Ovary (tissue), 9 donors: ENCODE measurements around the gene CPE. TPM values are rescaled to one million over a fixed set of nuclear protein-coding genes. Genes with fewer than 3 reads are reported as not detected.

Source experiments
- DNase-seq, 5 donors: peaks; one replicate each; pipeline ENCODE4 v3.0.0-alpha.2; 2019 to 2020
- H3K27ac ChIP-seq, 2 donors: fragments of 200-600 bp; one replicate each; pipeline versions ENCODE4 v1.5.1 to v1.8.0; 2019 to 2022
- H3K27me3 ChIP-seq: fragments of 200-600 bp; one replicate; pipeline ENCODE4 v1.8.0; 2022
- H3K36me3 ChIP-seq: fragments of 200-600 bp; sonication (generic); one replicate; pipeline ENCODE4 v1.5.1; 2019
- H3K4me1 ChIP-seq: one replicate; pipeline ENCODE4 v1.8.1; 2013; ENCODE audit warnings: mild to moderate bottlenecking, moderate library complexity; ENCODE audit not compliant: insufficient read depth
- H3K4me3 ChIP-seq: fragments of 200-600 bp; sonication (generic); one replicate; pipeline ENCODE4 v1.5.1; 2017
- H3K9me3 ChIP-seq, 2 donors: fragments of 200-600 bp in 1 of 2; sonication (generic) in 1 of 2; one replicate each; pipeline versions ENCODE4 v1.5.1 to v1.8.1; 2013 to 2019; ENCODE audit warnings: mild to moderate bottlenecking in 1 of 2, moderate library complexity in 1 of 2
- EP300 ChIP-seq: sonication (generic); formaldehyde crosslinking; IDR thresholded peaks from one replicate; pipeline ENCODE4 v1.6.1; 2017; ENCODE audit warnings: antibody characterized with exemption
- POLR2A ChIP-seq: fragments of 450-650 bp; IDR thresholded peaks from one replicate; pipeline ENCODE4 v1.6.1; 2017; ENCODE audit warnings: antibody characterized with exemption, mild to moderate bottlenecking, moderate library complexity
- WGBS, 3 donors: extraction: QIAGEN DNeasy Blood & Tissue Kit in 1 of 3; methylation state at CpG; one replicate each; pipeline versions ENCODE4 v1.1.5 to v1.1.7; 2013 to 2017; 5-methylcytosine and 5-hydroxymethylcytosine counted together
- intact Hi-C, 4 donors: fragments of 100-400 bp; cut with DNase I; formaldehyde crosslinking; loops; one replicate each; pipeline versions ENCODE4 v1.11.0 to v1.15.1; 2022 to 2023
- microRNA counts: library from miRNA; unstranded; fragments of <30 nt; microRNA quantifications from one replicate; lab custom pipeline; 2016
- microRNA-seq, 3 donors: library from miRNA; unstranded; fragments of <30 nt; microRNA quantifications; one replicate each; pipeline versions ENCODE4 to v1.2.0, GENCODE V29; 2019 to 2020
- polyA plus RNA-seq, 2 donors: library from polyadenylated mRNA; stranded (reverse); fragments of 200-250 nt in 1 of 2; fragments of 350-450 nt in 1 of 2; fragmentation: Illumina TruSeq in 1 of 2; extraction: RNeasy Lipid Tissue Mini Kit (QIAGEN cat#74804) in 1 of 2; gene quantifications; one replicate each; pipeline ENCODE4 v1.2.3, GENCODE V29; 2013 to 2014
- small RNA-seq: library from RNA; depleted of rRNA; stranded (forward); fragments of <200 nt; gene quantifications from one replicate; pipeline ENCODE3, GENCODE V24; 2016
- total RNA-seq, 7 donors: library from RNA; depleted of rRNA in 2 of 7; stranded (reverse); fragments of >200 nt in 2 of 7; fragmentation: NEBNext Ultra II Directional in 3 of 7; extraction: Animal tissue kit (Norgen Biotek cat#: 25700) in 3 of 7; gene quantifications; one replicate each; pipeline versions ENCODE4 v1.1.0 to v1.2.4, GENCODE V29; 2016 to 2023
- TF ChIP-seq, protein P1 (sequence below), 3 donors: fragments of 450-650 bp in 2 of 3; fragments of 200-600 bp in 1 of 3; IDR thresholded peaks; one replicate each; pipeline versions ENCODE4 v1.5.1 to v1.8.0; 2016 to 2022; ENCODE audit warnings: antibody characterized with exemption in 3 of 3, mild to moderate bottlenecking in 1 of 3
- donor health status: DM: no; HTN: no; CAD: no; lungs with moderate emphysema.
- donor health status: DM: no; HTN: no; CAD: no.
- donor health status: Bipolar disorder and iron deficiency.
- donor health status: DM: yes; HTN: yes; CAD: no.
- donor health status: DM: no; HTN: no; CAD: no.
- donor health status: DM: yes; HTN: yes; CAD: no.

The CPE gene
- total and polyA plus RNA-seq, 9 donors = 19.9 to 207 (median 69.2) TPM

GRCh38 chr4:165539801-165540200 lies 161.0 kb downstream of the CPE start:
- Histone ChIP-seq H3K4me3 (no peak overlapping the region), H3K4me1 (no peaks in the 10 kb centered on the region), H3K9me3 (no peaks in the 10 kb centered on the region), H3K36me3 (no peaks in the 10 kb centered on the region), H3K27ac (no peak overlapping the region), H3K27me3 (no peaks in the 10 kb centered on the region)
- TF ChIP-seq POLR2A (no peak), EP300 (no peak)
- TF ChIP-seq, protein P1, sequence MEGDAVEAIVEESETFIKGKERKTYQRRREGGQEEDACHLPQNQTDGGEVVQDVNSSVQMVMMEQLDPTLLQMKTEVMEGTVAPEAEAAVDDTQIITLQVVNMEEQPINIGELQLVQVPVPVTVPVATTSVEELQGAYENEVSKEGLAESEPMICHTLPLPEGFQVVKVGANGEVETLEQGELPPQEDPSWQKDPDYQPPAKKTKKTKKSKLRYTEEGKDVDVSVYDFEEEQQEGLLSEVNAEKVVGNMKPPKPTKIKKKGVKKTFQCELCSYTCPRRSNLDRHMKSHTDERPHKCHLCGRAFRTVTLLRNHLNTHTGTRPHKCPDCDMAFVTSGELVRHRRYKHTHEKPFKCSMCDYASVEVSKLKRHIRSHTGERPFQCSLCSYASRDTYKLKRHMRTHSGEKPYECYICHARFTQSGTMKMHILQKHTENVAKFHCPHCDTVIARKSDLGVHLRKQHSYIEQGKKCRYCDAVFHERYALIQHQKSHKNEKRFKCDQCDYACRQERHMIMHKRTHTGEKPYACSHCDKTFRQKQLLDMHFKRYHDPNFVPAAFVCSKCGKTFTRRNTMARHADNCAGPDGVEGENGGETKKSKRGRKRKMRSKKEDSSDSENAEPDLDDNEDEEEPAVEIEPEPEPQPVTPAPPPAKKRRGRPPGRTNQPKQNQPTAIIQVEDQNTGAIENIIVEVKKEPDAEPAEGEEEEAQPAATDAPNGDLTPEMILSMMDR (IDR thresholded peaks at IDR 0.05) = no peak
- DNase-seq = no peak
- 70 to 78% (median 72%) methylated on average over 3 of the region's 3 CpGs for WGBS, 3 donors
- intact Hi-C loops = loop anchor here in 2 of 4 donors (5.0 to 10.0 kb wide), 2 partner anchors 545 to 548 kb away; no protein-coding TSS in a partner anchor

DNA sequence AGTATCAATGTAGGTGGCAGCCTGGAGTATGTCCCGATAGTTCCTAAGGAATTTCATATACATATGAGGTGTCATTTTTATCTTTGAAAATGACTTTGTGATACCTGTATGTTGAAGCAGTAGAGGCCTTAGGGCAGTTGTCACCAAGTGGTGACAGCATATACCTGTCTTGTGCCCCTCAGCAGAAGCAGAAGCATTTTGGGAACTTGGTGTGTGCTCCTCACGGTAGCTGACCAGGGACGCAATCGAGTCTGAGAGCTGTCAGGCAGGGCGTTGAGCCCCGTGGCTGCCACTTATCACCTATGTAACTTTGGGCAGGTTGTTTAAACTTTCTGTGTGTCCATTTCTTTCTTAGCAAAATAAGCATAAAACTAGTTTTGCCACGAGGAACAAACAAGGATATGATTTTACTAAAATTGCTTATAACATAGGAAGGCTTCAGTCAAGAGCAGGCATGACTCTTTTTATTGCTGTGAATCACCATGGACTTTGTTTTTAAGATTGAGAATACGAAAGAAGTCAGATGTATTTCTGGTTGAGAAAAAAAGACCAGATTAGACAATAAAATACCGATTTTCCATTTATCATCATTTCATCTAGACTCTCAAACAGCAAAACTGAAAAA lies 161.5 kb downstream of the CPE start:
- Histone ChIP-seq H3K36me3 (no peaks in the 10 kb centered on the region), H3K27ac (no peak overlapping the region), H3K4me3 (no peak overlapping the region), H3K4me1 (no peaks in the 10 kb centered on the region), H3K9me3 (no peaks in the 10 kb centered on the region), H3K27me3 (no peaks in the 10 kb centered on the region)
- no peak for DNase-seq
- intact Hi-C loops = no loop called here
- TF ChIP-seq EP300 (no peak), POLR2A (no peak)
- TF ChIP-seq, protein P1 (IDR thresholded peaks at IDR 0.05) = no peak
- whole genome bisulfite sequencing, 3 donors = 84 to 89% (median 88%) methylated on average over 9 of the region's 9 CpGs

GRCh38 chr4:165541851-165542459 lies 163.1 kb downstream of the CPE start:
- no peak for DNase-seq
- TF ChIP-seq, protein P1 (IDR thresholded peaks at IDR 0.05) = no peak
- TF ChIP-seq POLR2A (no peak), EP300 (no peak)
- H3K4me3 ChIP-seq = no peak overlapping the region
- H3K9me3 ChIP-seq = no peaks in the 10 kb centered on the region
- no peaks in the 10 kb centered on the region for H3K27me3 ChIP-seq
- intact Hi-C loops = no loop called here
- no peaks in the 10 kb centered on the region for H3K36me3 ChIP-seq
- WGBS, 3 donors = 90 to 93% (median 93%) methylated on average over 10 of the region's 10 CpGs
- H3K4me1 ChIP-seq = no peaks in the 10 kb centered on the region
- H3K27ac ChIP-seq = no peak overlapping the region

DNA sequence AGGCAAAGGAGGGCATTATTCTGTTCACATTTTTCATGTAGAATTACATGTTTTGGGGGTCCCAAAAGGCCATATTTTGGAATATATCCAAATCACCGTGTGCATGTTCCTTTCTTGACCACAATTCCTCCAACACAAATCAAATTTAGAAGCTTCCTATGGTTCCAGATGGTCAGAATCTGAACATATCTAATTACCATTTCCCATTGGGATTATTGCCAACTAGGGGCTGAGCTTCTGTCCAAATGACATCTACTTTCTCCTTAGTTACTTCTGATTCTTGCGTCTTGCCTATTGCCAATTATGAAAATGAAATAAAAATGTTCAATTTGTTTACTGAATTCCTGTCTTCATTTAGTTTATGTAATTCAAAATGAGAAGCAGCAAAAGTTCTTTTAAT lies 163.7 kb downstream of the CPE start:
- whole genome bisulfite sequencing, 3 donors = 37 to 48% (median 45%) methylated on average over 2 of the region's 2 CpGs
- no peaks in the 10 kb centered on the region for H3K36me3 ChIP-seq
- no peaks in the 10 kb centered on the region for H3K9me3 ChIP-seq

More for the DNA sequence above, 163.7 kb downstream of the CPE start:
- Histone ChIP-seq H3K27me3 (no peaks in the 10 kb centered on the region), H3K4me1 (no peaks in the 10 kb centered on the region), H3K27ac (no peak overlapping the region), H3K4me3 (no peak overlapping the region)
- no peak for DNase-seq
- TF ChIP-seq EP300 = no peak
- TF ChIP-seq, protein P1 (IDR thresholded peaks at IDR 0.05) = no peak
- no peak for TF ChIP-seq POLR2A
- intact Hi-C loops = no loop called here

MicroRNAs encoded within 50 kb of the gene (microRNA counts, 767-probe panel; counts per million panel counts)
- microRNA hsa-miR-578 (lab: Ali Mortazavi, UCI) = 1,954 counts per million, percentile 81 among the panel's probes with 10 or more counts

Small RNA genes lying within 50 kb of the gene (microRNA-seq; reads per million reads assigned to microRNA genes)
- gene MIR578 = 0 reads per million in 3 donors

Small RNA genes lying within 50 kb of the gene (small RNA-seq; reads per million reads assigned to genes)
- 0.20 reads per million for gene MIR578
- not detected for gene SCGB1D5P

Other genes with a start within 250 kb of the CPE start
- 10 to 100 TPM in 5 of 7 donors, 1 to 10 TPM in 2; 8.1 to 19.3 (median 11.7) TPM for gene KLHL2, start 171.4 kb upstream of the CPE start, total RNA-seq
- gene KLHL2, start 171.4 kb upstream of the CPE start, polyA plus RNA-seq = 10 to 100 TPM in 1 of 2 donors, 1 to 10 TPM in 1; 7.2 to 11.4 TPM
- 100 to 1,000 TPM in 1 of 7 donors, 10 to 100 TPM in 6; 19.8 to 172 (median 25.7) TPM for gene MSMO1, start 51.3 kb upstream of the CPE start, total RNA-seq
- gene MSMO1, start 51.3 kb upstream of the CPE start, polyA plus RNA-seq = 100 to 1,000 TPM in 1 of 2 donors, 10 to 100 TPM in 1; 16.7 to 199 TPM